Keratinocyte (primary cell): Measurements from ENCODE around the gene THAP10. TPM values are rescaled to one million over a fixed set of nuclear protein-coding genes. Genes with fewer than 3 reads are reported as not detected.

ENCODE experiments used
- DNase-seq: peaks from one replicate; pipeline ENCODE4 v3.0.0-alpha.2; 2011; ENCODE audit warnings: low read depth, missing footprints, low spot score
- FAIRE-seq: peaks from 2 replicates; lab custom pipeline; 2011; peaks lifted over from hg19 to GRCh38; lab: Jason Lieb, UNC
- H2AFZ ChIP-seq: 2 replicates; pipeline ENCODE4 v1.6.0; 2012; ENCODE audit warnings: low read length, control low read depth, inconsistent platforms; ENCODE audit not compliant: control insufficient read depth
- H3K27ac ChIP-seq: 2 replicates; pipeline ENCODE4 v1.5.1; 2011; ENCODE audit warnings: low read length; ENCODE audit not compliant: control insufficient read depth, insufficient read depth
- H3K27me3 ChIP-seq: 3 replicates; pipeline ENCODE4 v1.6.0; 2011; ENCODE audit warnings: low read length; ENCODE audit not compliant: control insufficient read depth, insufficient read depth; ENCODE audit errors: extremely low read depth
- H3K36me3 ChIP-seq, 2 experiments: 2 replicates in 1 of 2; 3 replicates in 1 of 2; pipeline ENCODE4 v1.5.1; 2011; ENCODE audit warnings: low read length in 2 of 2, mild to moderate bottlenecking in 1 of 2; ENCODE audit not compliant: control insufficient read depth in 2 of 2, insufficient read depth in 2 of 2; ENCODE audit errors: extremely low read depth in 1 of 2
- H3K4me1 ChIP-seq: 3 replicates; pipeline ENCODE4 v1.5.1; 2011; ENCODE audit warnings: low read length; ENCODE audit not compliant: control insufficient read depth, insufficient read depth; ENCODE audit errors: extremely low read depth
- H3K4me2 ChIP-seq: 3 replicates; pipeline ENCODE4 v1.6.0; 2011; ENCODE audit warnings: low read depth, low read length; ENCODE audit not compliant: control insufficient read depth, insufficient read depth; ENCODE audit errors: extremely low read depth
- H3K4me3 ChIP-seq, 3 experiments: fragments of 200-600 bp in 1 of 3; sonication (generic) in 1 of 3; 2 replicates in 2 of 3; 3 replicates in 1 of 3; pipeline ENCODE4 v1.5.1; 2011 to 2016; ENCODE audit warnings: low read length in 3 of 3, mild to moderate bottlenecking in 3 of 3, control low read depth in 2 of 3, inconsistent platforms in 1 of 3, low read depth in 1 of 3, mixed read lengths in 1 of 3, mixed run types in 1 of 3, moderate library complexity in 1 of 3; ENCODE audit not compliant: control insufficient read depth in 2 of 3, insufficient read depth in 2 of 3; ENCODE audit errors: extremely low read depth in 1 of 3
- H3K79me2 ChIP-seq: 2 replicates; pipeline ENCODE4 v1.6.0; 2012; ENCODE audit warnings: low read length; ENCODE audit not compliant: control insufficient read depth, insufficient read depth
- H3K9ac ChIP-seq: 3 replicates; pipeline ENCODE4 v1.6.0; 2011; ENCODE audit warnings: low read length; ENCODE audit not compliant: control insufficient read depth, insufficient read depth; ENCODE audit errors: extremely low read depth
- H3K9me1 ChIP-seq: 3 replicates; pipeline ENCODE4 v1.6.0; 2011; ENCODE audit warnings: low read length; ENCODE audit not compliant: control insufficient read depth, insufficient read depth; ENCODE audit errors: extremely low read depth
- H3K9me3 ChIP-seq: 2 replicates; pipeline ENCODE4 v1.5.1; 2012; ENCODE audit warnings: low read depth, low read length; ENCODE audit not compliant: control insufficient read depth
- H4K20me1 ChIP-seq: 3 replicates; pipeline ENCODE4 v1.6.0; 2011; ENCODE audit warnings: low read length; ENCODE audit not compliant: control insufficient read depth, insufficient read depth; ENCODE audit errors: extremely low read depth
- CTCF ChIP-seq, 3 experiments: IDR thresholded peaks in 1 of 3; conservative IDR thresholded peaks in 1 of 3; optimal IDR thresholded peaks in 1 of 3; 2 replicates in 2 of 3; 3 replicates in 1 of 3; pipeline versions ENCODE3 to v1.5.1; 2011; ENCODE audit warnings: low read length in 3 of 3, mild to moderate bottlenecking in 3 of 3, moderate library complexity in 2 of 3, control low read depth in 1 of 3, inconsistent platforms in 1 of 3; ENCODE audit not compliant: insufficient read depth in 2 of 3; ENCODE audit errors: extremely low read depth in 1 of 3
- EZH2 ChIP-seq: IDR thresholded peaks from one replicate; pipeline ENCODE4 v1.6.1; 2012; ENCODE audit warnings: inconsistent platforms, mild to moderate bottlenecking, low read length, moderate library complexity
- dilution Hi-C: fragments of 300-500 bp; cut with MboI; formaldehyde crosslinking; loops from one replicate; pipeline ENCODE4 v1.7.0; 2020; ENCODE audit warnings: low sequenced_read_pairs; ENCODE audit not compliant: extremely low pct_ligation_motif_present
- polyA plus RNA-seq, 5 experiments: library from polyadenylated mRNA; depleted of rRNA in 3 of 5; stranded (reverse) in 3 of 5; stranded (forward) in 1 of 5; unstranded in 1 of 5; fragments of >200 nt; gene quantifications; 1 replicate in 1 of 5; 2 replicates in 3 of 5; 3 replicates in 1 of 5; pipeline versions ENCODE4 v1.2.1 to v1.2.3, GENCODE V29; 2011 to 2012; ENCODE audit warnings: missing spikeins in 2 of 5, low read depth in 1 of 5, low replicate concordance in 1 of 5

Gene THAP10
- polyA plus RNA-seq, 1 donor (not counting 4 experiments of a cell fraction or from before 2014, with no cell fraction given) = 3.1 TPM

DNA sequence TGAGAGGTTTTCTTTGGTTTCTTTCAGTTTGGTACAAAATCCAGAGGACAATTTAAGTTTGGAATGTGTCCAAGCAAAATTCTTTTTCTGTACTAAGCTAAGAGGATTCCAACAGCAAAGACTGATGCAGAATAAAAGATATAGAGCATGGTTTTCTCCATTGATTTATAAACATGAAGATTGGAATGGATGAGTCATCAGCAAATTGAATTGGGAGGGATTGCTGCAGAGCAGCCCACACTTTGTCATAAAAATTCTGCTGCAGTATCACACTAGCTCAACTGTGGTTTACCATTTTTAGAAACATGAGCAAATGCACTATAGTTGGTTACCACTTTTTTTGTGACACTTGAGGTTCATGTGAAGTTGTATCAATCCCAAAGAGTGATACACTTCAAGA is 22.2 kb downstream of the THAP10 start:
- Histone ChIP-seq H3K4me2 (no peak overlapping the region), H3K36me3 (no peaks in the 10 kb centered on the region)

DNA sequence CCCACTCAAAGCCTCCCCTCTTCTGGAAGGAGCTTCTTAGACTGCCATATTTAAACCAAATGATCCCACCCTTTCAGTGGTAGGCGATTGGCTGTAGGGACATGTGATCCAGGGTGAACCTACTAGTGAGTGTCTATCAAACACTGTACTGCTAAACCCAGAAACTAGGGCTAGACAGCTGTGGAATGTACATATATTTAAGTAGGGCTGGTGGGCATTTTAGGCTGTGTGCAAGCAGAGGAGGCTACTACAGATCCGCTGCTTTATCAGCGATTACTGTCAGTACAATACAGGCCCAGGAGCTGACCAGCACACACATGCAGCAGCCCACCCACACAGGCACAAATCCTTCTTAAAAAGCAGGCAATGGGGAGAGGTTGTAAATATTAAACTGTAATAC is 22.9 kb downstream of the THAP10 start:
- dilution Hi-C loops = no loop called here
- H3K36me3 ChIP-seq = no peaks in the 10 kb centered on the region
- H3K4me2 ChIP-seq = no peak overlapping the region
- no peaks in the 10 kb centered on the region for H3K9me1 ChIP-seq
- H3K4me3 ChIP-seq = no peak overlapping the region
- no peaks in the 10 kb centered on the region for H3K27me3 ChIP-seq
- no peaks in the 10 kb centered on the region for H4K20me1 ChIP-seq
- FAIRE-seq (no peak), DNase-seq (no peak)
- H3K27ac ChIP-seq = no peak overlapping the region
- no peak for TF ChIP-seq CTCF (optimal IDR thresholded peaks at IDR 0.05 in 1 of 3, IDR thresholded peaks at IDR 0.05 in 1 of 3, conservative IDR thresholded peaks at IDR 0.05 in 1 of 3; ENCODE audit: extremely low read depth in 1 of 3, insufficient read depth in 2 of 3, low read length in 3 of 3)
- TF ChIP-seq EZH2 = no peak
- H3K79me2 ChIP-seq = no peaks in the 10 kb centered on the region
- H3K9me3 ChIP-seq = peaks cover 2% of the 10 kb centered on the region
- H3K9ac ChIP-seq = no peak overlapping the region
- peaks cover 7% of the 10 kb centered on the region for H3K4me1 ChIP-seq
- H2AFZ ChIP-seq = no peak overlapping the region

More for the DNA sequence above, 22.2 kb downstream of the THAP10 start:
- Histone ChIP-seq H4K20me1 (no peaks in the 10 kb centered on the region), H3K9me3 (peaks cover 2% of the 10 kb centered on the region), H3K27ac (no peak overlapping the region), H3K9me1 (no peaks in the 10 kb centered on the region), H3K4me3 (no peak overlapping the region), H3K27me3 (no peaks in the 10 kb centered on the region), H3K4me1 (peaks cover 6% of the 10 kb centered on the region), H3K79me2 (no peaks in the 10 kb centered on the region), H3K9ac (no peak overlapping the region), H2AFZ (no peak overlapping the region)
- DNase-seq (no peak), FAIRE-seq (peak; percentile 62)
- TF ChIP-seq EZH2 = no peak
- TF ChIP-seq CTCF (optimal IDR thresholded peaks at IDR 0.05 in 1 of 3, IDR thresholded peaks at IDR 0.05 in 1 of 3, conservative IDR thresholded peaks at IDR 0.05 in 1 of 3; ENCODE audit: extremely low read depth in 1 of 3, insufficient read depth in 2 of 3, low read length in 3 of 3) = no peak
- dilution Hi-C loops = no loop called here
